ENCODE measurements around the gene RRP9. TPM values are rescaled to one million over a fixed set of nuclear protein-coding genes. Genes with fewer than 3 reads are reported as not detected.

The RRP9 gene
- total RNA-seq = 14.9 TPM

GRCh38 chr3:51941798-51942602 lies at the start of gene RRP9, which contains the start of gene PARP3:
TSS of gene RRP9 (minus strand) at chr3:51941904. CDS start at chr3:51941867, 37 bp downstream.
TSS of gene PARP3 (plus strand) at chr3:51942363. CDS start at chr3:51943356, 993 bp downstream.

GRCh38 chr3:51982838-51983577 lies 41.3 kb upstream of the RRP9 start, which contains the start of gene ACY1:
TSS of gene ACY1 (plus strand) at chr3:51983535. CDS start at chr3:51984065, 530 bp downstream.

GRCh38 chr3:51974963-51975851 lies 33.5 kb upstream of the RRP9 start, which contains the start of gene ABHD14A:
TSS of gene ABHD14A (plus strand) at chr3:51975064. CDS start at chr3:51975136, 72 bp downstream.

GRCh38 chr3:51967384-51968169 lies 25.9 kb upstream of the RRP9 start, which contains the start of gene PCBP4:
TSS of gene PCBP4 (minus strand) at chr3:51967454. CDS start at chr3:51961240, 6,214 bp downstream.

GRCh38 chr3:51955175-51955892 lies 13.6 kb upstream of the RRP9 start, which contains the start of gene GPR62:
TSS of gene GPR62 (plus strand) at chr3:51955381. CDS start at chr3:51955653, 272 bp downstream.

Other genes starting within 250 kb of the RRP9 start
- 5.4 TPM for gene GRM2, start 234.8 kb downstream of the RRP9 start, total RNA-seq
- gene IQCF6, start 162.7 kb downstream of the RRP9 start, total RNA-seq = not detected
- not detected for gene IQCF2, start 80.3 kb downstream of the RRP9 start, total RNA-seq
- gene IQCF5, start 66.3 kb downstream of the RRP9 start, total RNA-seq = not detected
- gene IQCF1, start 38.6 kb downstream of the RRP9 start, total RNA-seq = not detected
- gene PARP3, start 459 bp upstream of the RRP9 start, total RNA-seq = 10.3 TPM
- 0.27 TPM for gene GPR62, start 13.5 kb upstream of the RRP9 start, total RNA-seq
- 1,108 TPM for gene PCBP4, start 25.6 kb upstream of the RRP9 start, total RNA-seq
- gene ABHD14B, start 32.1 kb upstream of the RRP9 start, total RNA-seq = 24.1 TPM
- 35.5 TPM for gene ABHD14A, start 33.2 kb upstream of the RRP9 start, total RNA-seq
- gene ACY1, start 41.6 kb upstream of the RRP9 start, total RNA-seq = 10.7 TPM
- 573 TPM for gene RPL29, start 54.0 kb upstream of the RRP9 start, total RNA-seq
- 8.1 TPM for gene DUSP7, start 114.7 kb upstream of the RRP9 start, total RNA-seq
- 3.1 TPM for gene POC1A, start 212.5 kb upstream of the RRP9 start, total RNA-seq

Measured in camera-type eye (tissue), 1 donor.